HG02852 (cell line): Measurements from ENCODE around the gene RAB10.
"Not testable (repeated sequence)": the region's sequence is repeated elsewhere in the genome, so short reads cannot be mapped to it uniquely, and the experiment has no call there.

Experiments
- ATAC-seq: cut with Tn5 transposase; IDR thresholded peaks from one replicate; pipeline ENCODE4 v1.9.1; 2021; ENCODE audit warnings: mild to moderate bottlenecking, moderate library complexity; ENCODE audit not compliant: unreplicated experiment

RAB10 gene

DNA sequence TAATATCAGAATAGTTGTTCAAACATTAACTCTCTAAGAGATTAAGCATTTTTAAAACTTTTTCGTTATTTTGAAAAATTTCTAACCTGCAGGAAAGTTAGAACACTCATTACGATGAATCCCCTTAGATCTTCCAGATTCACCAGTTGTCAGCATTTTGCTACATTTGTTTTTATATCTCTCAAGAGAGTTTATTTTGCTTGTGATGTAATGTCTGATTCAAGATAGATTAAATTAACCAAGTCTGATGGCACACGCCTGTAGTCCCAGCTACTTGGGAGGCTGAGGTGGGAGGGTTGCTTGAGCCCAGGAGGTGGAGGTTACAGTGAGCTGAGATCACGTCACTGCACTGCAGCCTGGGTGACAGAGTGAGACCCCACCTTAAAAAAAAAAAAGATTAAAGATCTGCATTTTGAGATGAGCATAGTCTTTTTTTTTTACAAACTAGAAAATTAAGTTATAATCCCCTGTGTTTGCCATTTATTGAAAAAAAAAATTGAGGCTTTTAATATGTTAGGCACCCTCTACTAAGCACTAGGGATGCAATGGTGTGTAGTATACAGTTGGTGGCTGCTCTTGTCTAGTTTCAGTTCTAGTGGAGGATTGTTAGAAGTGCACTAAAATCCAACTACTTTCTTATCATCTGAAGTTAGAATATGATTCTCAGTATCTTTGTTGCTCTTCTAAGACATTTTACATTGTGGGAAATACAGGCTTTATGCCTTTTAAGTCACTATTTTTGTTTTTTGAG is 20.9 kb downstream of the RAB10 start:
- no peak for ATAC-seq

DNA sequence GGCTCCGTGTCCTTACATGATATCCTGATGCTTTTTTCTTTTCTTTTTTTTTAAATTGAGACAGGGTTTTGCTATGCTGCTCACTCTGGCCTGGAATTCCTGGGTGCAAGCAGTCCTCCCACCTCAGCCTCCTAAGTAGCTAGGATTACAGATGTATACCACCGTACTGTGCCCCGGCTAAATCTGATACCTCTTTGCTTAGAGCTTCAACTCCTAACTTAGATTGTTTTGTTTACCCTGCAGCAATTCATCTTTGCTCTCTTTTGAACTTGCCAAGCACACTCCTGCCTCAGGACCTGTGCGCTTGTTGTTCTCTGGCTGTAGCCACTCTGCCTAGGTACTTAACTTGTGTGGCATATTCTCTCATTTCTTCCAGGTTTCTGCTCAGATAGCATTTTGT is 24.5 kb downstream of the RAB10 start:
- ATAC-seq: no peak

DNA sequence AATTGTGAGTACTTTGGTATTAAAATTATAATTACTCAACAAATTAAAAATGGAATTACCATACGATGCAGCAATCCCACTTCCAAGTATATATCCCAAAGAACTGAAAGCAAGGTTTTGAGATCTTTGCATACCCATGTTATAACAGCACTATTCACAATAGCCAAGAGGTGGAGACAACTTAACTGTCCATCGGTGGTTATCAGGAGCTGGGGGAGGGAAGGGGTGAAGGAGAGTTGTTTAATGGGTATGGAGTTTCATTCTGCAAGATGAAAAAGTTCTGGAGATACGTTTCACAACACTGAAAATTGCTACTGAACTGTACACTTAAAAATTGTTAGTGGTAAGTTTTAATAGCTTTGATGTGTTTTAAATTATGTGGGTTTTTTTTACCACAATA is 25.7 kb downstream of the RAB10 start:
- no peak for ATAC-seq

DNA sequence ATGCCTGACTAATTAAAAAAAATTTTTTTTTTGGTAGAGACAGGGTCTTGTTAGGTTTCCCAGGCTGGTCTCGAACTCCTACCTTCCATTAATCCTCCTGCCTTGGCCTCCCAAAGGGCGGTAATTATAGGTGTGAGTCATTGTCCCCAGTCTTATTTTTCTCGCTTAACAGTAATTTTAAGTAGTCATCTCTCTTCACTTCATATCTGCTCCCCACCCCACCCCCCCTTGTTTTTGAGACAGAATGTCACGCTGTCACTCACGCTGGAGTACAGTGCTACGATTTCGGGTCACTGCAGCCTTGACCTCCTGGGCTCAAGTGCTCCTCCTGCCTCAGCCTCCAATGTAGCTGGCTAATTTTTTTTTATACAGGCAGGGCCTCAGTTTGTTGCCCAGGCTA is 27.7 kb downstream of the RAB10 start:
- ATAC-seq: no peak

DNA sequence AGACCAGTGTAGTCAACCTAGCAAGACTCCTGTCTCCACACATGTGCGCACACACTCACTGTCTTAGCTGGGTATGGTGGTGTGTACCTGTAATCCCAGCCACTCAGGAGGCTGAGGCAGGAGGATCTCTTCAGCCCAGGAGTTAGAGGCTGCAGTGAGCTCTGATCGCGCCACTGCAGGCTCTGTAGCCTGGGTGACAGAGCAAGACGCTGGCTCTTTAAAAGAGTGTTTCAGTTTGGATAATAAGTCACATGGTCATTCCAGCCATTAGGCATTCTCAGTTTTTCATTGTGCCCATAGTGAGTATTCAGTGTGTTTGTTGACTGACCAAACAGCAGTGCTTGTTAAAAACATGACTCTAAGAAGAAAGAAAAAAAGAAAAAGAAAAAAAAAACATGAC is 31.0 kb downstream of the RAB10 start:
- no peak for ATAC-seq

DNA sequence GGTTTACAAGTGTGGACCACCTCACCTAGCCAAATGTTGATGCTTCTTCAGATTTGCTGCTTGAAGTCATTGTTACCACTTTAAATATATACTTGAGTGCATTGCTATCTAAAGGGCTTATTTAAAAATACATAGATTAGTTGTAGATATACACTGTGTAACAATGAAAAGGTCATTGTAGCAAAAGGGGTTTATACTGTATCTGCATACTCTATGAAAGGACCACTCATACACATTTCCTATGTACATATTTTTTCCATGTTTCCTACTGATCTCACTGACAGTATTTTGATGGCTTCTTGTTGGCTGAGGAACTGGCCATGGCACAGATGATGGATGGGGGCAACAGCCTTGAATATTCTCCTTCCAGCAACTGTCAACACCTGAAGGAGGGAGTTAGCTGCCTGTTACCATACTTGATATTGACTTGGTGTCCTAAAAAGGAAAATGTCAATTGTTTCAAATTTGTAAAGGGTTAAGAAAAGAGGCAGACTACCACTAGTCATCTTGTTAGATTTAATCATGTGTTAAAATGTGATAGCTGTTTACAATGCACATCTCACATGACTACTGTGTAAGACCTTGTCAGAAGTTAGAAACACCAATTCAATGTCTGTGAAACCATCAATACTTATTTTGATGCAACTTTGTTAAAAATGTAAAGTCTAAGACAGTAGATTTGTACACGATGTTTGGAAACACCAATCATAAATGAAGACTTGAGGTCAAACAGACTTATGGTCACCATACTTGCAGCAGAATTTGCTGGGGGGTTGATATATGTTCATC is 33.5 kb downstream of the RAB10 start:
- ATAC-seq: no peak

DNA sequence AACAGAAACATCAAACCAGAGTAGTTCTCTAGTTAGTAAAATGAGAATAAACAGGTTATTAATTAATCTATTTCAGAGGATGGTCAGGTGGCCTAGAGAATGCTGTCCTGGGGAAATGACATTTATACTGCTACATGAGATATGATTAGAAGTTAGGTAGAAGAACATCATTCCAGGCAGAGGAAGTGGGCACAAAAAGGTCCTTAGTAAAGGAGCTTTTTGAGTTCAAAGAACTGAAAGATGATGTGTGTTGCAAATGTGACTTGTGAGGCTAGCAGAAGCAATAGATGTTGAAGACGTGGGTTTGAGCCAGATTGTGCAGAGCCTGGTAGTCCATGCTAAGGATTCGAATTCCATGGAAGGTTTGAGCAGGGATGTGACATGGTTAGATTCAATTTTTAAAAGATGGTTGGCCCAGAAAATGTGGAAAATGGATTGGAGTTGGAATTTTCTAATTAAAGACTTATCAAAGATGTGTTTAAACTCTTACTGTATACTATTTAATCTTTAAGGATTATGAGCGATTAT is 34.2 kb downstream of the RAB10 start:
- ATAC-seq: no peak

DNA sequence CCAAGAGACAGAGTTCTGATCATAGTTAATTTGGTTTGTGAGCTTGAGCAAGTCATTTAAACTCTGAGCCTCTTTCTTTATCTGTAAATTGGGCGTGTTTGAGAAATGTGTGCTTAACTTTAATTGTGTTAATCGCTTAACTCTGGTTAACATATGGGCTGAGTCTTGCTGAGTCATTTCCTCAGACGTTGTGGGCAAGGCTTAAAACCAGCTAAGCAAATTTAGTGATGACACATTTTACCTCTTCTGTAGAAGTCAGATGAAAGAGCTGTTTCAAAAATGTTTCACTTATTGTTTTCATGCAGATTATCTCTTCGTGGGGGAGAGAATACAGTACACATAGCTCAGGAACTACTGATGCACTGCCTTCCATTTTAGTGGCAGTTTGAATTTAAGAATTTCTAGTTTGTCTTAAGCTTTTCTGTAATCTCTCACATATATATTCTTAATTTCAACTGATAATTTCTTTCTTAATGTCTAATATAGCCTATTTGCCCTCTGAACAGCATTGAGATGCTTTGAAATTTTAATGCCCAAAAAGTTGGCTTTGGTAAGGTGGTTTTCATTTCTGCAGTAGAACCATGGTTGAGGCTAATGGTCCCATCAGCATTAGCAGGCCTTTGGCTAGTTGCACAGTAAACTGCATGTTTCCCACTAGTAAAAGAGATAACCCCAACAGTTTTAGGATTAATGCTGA is 34.9 kb downstream of the RAB10 start:
- peak; percentile 89 for ATAC-seq

DNA sequence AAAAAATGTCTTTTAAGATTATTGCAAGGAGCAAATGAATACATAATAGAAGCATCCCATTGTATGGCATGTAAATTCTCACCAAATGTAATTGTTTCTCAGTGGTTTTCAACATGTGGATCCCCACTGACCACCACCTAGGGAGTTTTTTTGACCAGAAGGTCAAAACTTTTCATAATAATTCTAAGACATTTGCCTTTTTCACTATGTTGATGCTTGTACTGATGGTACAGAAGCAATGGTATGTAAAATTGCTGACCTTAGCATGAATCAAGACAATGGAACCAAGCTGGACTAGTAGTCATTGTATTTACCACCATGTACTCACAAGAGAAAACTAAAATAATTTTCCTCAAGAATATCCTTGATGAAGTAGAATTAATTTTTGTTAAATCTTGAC is 36.8 kb downstream of the RAB10 start:
- ATAC-seq: no peak

DNA sequence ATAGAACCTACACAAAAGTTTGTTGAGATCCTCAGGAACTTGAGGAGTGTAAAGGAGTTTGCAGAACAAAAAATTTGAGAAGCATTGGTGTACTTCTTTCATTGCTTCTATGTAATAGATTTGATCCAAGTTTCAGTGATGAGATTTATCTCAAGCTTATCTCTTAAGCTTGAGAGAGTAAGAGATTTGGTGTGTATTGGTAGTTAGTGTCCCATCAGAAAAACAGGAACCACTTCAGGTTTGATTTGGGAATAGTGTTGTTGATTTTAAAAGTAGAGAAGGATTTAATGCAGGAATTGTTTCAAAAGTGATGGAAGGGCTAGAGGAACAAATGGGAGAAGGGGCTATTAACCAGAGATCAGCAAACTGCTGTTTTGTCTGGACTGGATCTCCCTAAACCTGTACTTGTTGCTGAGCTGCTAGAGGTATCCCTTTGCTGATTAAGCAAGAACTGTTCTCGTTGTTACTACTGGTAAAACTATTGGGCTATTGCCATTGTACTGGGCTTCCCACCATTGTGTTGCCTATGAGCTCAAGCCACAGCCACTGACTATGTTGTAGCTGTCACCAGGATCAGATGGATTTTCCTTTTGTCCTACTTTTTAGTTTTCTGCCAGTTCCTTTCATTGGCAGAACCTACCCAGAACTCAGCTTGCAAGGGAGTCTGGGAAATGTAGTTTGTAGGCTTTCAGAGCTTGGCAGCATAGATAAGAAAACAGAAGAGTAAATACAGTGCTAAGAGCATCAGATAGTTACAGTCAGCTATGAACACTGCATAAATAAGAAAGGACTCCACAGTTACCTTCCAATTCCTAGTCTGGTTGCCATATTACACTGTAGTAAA is 39.3 kb downstream of the RAB10 start:
- no peak for ATAC-seq

DNA sequence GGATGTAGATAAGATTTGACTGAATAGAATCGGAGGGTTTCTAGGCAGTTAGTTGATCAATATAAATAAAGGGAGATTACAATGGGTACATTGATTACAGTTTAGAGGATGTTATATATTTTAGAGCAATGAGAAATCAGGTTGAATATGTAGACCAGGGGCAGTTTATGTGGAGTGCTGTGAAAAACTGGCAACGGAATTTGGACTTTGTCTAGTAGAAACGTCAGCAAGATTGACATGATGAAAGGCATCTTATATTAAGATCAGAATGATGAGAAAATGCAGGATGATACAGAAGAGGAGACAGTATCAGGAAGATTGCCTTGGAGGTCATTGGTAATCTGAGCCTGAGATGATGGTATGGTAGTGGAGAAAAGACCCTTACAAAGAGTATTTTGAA is 39.9 kb downstream of the RAB10 start:
- ATAC-seq: no peak

DNA sequence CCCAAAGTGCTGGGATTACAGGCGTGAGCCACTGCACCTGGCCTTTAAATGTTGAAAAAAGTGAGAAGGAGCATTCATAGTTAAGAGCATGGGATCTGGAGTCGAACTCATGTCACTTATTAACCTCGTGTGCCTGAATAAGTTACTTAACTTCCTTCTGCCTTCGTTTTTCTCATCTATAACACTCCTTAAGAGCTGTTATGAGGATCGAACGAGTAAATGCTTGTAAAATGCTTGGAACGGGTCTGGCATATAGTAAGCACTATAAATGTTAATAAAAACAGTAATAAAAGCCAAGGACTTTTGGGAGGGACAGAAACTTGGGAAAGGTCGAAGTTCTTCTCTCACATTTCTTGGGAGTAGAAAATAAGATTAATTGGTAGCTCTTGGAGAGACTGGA is 40.8 kb downstream of the RAB10 start:
- ATAC-seq: no peak

DNA sequence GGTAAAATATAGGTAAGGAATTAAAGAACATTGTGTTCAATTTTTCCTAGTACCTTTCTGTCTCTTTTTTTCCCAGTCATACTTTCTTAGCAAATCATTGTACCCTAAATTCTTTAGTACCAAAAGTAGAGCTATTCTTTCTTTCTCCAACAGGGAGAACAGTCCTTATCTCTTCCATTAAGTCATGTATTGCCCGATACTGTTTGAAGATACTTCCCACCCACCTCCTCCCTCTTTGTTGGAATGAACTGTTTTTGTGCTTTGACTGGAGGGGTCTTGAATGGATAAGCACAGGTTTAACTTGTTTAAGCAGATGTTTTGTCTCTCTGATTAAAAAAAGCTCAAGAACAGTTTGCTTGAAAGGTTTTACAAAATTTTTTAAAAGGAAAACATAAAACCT is 41.3 kb downstream of the RAB10 start:
- ATAC-seq: no peak

DNA sequence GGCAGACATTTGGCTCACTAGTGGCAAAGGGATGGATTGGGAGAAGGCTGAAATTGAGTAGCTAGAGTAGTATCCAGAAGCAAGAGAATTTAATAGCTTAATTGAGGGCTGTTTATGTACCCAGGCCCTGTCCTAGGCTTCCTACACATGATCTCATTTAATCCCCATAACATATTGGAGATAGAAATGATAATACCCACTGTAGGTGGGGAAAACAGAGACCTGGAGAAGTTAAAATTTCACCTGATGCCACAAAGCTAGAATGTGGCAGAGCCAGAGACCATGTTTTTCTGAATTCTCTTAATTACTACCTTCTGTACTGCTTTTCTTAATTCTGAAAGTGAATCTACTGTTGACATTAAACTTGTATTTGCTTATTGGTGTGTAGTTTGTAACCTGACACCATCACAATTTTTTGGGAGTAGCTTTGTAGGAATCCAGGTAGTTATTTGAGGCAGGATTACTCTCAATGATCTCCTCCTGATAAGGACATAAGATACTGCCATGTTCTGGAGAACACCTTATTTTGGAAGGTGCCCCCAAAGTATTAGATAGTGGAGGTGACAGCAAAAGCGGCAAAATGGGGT is 42.2 kb downstream of the RAB10 start:
- no peak for ATAC-seq

DNA sequence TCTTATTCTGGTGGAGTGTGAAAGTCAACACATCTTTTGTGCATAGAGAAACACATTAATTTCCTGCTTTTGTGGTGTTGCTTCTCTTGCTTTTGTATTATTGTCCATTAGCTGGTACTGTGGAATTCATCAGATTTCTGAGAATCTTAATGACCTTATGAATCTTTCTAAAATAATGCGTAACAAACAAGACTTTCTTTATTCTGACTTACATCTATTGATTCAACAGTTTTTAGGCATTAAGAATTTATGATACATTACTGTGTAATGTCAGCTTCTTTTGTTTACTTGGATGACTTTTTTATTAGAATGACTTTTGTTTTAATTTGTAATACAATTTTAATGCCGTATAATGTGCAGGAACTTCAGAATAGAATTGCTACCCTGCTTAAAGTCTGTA is 43.4 kb downstream of the RAB10 start:
- ATAC-seq: no peak

DNA sequence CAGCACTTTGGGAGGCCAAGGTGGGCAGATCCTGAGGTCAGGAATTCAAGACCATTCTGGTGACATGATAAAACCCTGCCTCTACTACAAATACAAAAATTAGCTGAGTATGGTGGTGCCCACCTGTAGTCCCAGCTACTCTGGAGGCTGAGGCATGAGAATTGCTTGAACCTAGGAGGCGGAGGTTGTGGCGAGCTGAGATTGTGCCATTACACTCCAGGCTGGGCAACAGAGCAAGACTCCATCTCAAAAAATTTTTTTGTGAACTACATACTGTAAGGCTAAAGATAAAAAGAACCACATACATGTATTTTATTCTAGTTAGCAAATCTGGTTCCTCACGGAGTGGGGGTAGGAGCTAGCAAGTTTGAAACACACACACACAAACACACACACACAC is 45.1 kb downstream of the RAB10 start:
- ATAC-seq: no peak

DNA sequence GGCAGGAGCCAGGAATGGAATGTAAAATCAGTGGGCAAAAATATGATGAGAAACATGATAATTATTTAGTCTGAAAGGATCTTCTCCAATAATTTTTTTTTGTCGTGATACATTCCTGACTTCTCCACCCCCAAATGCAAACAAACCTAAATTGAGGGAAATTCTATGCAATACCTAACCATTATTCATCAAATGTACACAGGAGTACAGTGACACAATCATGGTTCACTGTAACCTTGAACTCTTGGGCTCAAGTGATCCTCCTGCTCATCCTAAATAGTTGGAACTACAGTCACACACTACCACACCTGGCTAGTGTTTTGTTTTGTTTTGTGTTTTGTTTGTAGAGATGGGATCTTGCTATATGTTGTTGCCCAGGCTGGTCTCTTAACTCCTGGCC is 46.5 kb downstream of the RAB10 start:
- no peak for ATAC-seq

DNA sequence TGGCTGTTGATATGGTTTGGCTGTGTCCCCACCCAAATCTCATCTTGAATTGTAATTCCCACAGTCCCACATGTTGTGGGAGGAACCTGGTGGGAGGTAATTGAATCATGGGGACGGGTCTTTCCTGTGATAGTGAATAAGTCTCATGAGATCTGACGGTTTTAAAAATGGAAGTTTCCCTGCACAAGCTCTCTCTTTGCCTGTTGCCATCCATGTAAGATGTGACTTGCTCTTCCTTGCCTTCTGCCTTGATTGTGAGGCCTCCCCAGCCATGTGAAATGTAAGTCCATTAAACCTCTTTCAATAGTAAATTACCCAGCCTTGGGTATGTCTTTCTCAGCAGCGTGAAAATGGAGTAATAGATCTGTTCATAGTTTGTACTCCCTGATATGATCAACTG is 47.0 kb downstream of the RAB10 start:
- not testable (repeated sequence) for ATAC-seq

DNA sequence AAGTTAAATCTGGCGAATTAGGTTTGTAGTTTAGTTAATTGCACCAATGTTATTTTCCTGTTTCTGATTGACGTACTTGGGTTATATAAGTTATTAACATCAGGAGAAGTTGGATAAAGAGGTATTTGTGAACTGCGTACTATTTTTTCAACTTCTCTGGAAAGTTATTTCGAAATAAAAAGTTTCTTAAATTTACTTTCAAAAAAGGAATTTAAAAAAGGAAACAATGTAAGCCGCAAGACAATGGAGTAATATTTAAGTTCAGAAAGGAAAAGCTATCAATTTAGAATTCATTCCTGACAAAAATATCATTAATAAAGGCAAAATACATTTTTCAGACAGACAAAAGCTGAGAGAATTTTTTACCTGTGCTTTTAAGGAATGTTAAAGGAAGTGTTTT is 47.7 kb downstream of the RAB10 start:
- ATAC-seq: no peak

DNA sequence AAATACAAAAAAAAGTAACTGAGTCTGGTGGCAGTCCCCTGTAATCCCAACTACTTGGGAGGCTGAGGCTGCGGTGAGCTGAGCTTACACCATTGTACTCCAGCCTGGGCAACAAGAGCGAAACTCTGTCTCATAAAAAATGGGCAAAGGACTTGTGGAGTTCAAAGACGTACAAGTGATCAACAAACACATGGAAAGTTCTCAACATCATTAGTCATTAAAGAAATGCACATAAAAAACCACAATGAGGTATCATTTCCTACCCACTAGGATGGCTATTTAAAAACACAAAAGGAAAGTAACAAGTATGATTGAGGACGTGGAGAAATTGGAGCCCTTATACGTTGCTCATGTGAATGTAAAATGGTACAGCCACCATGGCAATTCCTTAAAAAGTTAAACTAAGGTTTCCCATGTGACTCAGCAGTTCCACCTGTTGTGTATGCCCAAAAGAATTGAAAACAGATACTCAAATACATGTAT is 52.3 kb downstream of the RAB10 start:
- ATAC-seq: no peak
